ENCODE data around the gene PKDCC. TPM values are rescaled to one million over a fixed set of nuclear protein-coding genes. Genes with fewer than 3 reads are reported as not detected.

The PKDCC gene, protein sequence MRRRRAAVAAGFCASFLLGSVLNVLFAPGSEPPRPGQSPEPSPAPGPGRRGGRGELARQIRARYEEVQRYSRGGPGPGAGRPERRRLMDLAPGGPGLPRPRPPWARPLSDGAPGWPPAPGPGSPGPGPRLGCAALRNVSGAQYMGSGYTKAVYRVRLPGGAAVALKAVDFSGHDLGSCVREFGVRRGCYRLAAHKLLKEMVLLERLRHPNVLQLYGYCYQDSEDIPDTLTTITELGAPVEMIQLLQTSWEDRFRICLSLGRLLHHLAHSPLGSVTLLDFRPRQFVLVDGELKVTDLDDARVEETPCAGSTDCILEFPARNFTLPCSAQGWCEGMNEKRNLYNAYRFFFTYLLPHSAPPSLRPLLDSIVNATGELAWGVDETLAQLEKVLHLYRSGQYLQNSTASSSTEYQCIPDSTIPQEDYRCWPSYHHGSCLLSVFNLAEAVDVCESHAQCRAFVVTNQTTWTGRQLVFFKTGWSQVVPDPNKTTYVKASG
- total RNA-seq (2014; rRNA removed; shearing (Covaris generic)), result 4.1 and 5.4 TPM in 2 replicates

DNA sequence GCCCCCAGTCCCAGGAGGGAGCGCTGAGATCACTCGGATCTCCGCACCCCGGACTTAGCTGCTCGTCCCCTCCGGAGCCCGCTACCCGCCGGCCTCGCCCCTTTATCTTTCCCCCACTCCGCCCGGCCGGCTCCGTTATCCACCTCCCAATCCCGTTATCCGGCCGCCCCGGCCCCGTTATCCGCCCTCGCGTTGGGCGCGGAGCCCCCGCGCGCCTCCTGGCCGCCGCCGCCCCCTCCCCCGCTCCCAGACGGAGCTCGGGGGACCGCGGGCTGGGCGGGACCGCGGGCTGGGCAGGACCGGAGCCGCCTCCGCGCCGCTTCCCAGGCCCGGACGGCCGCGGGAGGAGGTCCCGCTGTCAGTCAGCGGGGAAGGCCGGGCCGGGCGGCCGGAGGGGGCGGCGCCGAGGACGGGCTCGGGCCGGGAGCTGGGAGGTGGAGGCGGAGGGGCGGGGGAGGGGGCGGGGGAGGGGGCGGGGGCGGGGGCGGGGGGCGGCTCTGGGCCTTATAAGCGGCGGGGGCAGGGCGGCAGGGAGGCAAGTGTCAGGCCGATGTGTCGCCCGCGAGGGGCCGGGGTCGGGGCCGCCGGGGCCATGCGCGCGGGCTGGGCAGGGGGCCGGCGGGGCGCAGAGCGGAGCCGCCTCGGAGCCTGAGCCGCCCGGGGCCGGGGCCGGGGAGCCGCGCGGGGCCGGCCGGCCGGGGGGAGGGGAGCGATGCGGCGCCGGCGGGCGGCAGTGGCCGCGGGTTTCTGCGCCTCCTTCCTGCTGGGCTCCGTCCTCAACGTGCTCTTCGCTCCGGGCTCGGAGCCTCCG lies at the start of gene PKDCC:
Gene PKDCC, plus strand, starts transcription at position 534 of the 811 bp plus-strand sequence. Its CDS starts 179 bp downstream, at position 713.
- DNase-seq (ENCODE audit: low read depth), result peak; percentile 72

DNA sequence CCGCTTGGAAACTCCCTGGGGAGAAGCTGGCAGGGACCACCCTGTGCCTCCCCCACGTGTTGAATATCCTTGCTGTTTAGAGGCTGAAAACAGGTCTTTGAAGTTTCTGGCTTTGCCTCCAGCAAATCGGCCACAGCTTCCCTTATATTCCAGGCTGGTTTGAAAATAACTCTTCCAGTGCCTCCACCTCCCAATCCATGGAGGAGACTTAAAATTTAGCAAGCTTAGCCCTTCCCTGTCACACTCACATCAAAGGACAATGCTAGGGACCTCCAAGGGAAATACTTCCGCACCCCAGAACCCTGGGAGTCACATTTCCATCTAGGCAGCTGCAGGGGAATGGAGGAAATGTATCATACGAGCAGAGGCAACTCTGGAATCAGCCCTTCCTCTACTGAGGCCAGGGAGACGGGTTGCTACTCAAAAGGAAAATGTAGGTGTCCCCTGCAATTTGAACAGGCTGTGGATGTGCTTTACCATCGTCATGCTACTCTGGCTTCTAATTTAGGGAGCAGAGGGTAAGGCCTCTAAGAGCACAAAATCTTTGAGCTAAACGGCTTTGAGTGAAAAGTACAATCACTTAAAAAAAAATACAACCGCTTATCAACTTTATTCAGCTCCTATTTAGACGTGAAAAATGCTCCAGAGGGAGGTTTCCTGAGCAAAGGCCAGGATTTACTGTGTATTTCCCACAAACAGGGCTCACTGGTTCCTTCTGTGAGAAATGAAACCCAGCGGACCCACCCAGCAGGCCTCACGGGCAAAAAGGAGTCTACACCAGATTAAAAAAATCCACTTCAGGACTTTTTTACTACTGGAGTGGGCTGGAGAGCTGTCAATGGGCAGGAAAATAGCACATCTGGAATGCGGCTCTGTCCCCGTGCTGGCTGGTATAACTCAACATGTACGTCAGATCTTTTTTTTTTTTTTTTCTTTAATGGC lies 49.4 kb upstream of the PKDCC start:
- no peak for DNase-seq (ENCODE audit: low read depth)

DNA sequence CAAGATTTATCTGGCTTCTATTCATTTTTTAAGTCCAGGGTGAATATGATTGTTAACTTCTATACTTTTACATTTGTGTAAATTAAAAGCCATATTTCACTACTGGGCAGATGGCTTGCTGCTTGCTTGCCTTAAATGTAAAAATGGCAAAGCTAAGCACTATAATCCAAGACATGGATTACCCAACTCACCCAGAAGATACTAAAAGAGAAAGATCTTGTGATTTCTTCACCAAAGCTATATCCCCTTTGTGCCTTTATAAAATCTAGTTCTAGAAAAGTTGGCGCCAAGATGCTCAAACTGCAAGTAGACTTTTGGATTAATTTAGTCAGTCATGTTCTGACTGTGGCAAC lies 48.7 kb upstream of the PKDCC start:
- no peak for DNase-seq (ENCODE audit: low read depth)

DNA sequence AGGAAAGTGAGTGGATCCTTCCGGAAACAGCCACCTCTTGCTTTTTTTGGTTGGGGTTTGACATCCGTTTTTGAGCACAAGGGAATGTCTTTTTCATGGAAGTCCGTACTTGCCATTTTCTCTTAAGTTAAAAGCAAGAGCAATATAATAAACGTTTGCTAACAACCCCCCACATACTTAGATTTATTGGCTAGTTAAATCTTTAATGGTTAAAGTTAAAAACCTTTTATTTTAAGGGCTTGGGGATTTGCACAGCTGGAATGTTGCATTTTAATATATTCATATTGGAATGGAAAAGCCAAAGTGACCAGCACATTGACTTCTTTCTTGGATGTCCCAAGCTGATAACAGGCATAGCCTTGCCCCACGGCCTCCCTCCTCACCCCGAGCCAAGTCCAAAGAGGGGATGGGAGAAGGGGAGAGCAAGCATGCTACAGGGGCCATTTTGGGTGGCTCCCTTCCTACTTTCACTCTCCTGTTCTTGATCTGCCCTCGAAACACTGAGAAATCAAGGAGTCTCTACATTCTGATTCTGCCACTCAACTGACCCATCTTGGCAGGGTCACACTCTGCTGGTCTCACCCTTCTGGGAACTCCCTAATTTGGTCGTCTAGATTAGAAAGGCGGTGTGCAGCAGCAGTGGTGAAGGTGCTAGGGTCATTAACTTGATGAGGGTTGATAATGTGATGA lies 48.1 kb upstream of the PKDCC start:
- no peak for DNase-seq (ENCODE audit: low read depth)

DNA sequence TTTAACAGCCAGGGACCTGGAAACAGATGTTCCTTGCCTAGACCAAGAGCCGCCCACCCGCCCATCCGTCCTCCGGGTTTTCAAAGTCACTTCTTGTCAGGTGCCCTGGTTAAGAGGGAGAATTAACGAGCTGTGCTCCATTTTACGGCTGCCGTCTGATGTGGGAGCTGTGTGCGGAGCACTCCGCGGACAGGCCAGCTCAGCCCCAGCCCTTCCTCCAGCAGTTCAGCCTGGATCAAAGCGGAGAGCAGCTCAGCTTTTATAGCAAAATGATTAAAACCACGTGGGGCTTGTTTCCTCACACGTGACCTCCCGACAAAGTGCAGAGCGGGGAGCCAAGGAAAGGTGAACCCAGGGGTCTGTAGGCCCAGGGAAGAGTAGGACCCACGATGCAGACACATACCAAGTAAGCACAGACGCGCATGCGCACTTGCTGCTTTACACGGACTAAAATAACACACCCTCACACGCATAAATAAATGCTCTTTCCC lies 46.1 kb upstream of the PKDCC start:
- no peak for DNase-seq (ENCODE audit: low read depth)

DNA sequence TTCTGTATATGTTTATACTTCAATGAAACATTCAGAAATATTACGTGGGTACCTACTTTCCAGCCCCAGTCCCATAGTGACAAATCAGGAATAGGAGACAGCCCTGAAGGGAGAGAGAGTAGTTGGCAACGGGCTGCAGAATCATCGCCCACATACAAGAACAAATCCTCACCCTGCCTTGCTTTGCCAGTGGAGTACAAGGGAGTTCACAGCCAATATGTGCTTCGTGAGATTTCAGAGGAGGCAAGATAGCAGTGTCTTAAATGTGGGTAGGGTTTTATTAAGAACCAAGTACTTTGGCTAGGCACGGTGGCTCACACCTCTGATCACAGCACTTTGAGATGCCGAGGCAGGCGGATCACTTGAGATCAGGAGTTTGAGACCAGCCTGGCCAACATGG lies 40.3 kb upstream of the PKDCC start:
- no peak for DNase-seq (ENCODE audit: low read depth)

DNA sequence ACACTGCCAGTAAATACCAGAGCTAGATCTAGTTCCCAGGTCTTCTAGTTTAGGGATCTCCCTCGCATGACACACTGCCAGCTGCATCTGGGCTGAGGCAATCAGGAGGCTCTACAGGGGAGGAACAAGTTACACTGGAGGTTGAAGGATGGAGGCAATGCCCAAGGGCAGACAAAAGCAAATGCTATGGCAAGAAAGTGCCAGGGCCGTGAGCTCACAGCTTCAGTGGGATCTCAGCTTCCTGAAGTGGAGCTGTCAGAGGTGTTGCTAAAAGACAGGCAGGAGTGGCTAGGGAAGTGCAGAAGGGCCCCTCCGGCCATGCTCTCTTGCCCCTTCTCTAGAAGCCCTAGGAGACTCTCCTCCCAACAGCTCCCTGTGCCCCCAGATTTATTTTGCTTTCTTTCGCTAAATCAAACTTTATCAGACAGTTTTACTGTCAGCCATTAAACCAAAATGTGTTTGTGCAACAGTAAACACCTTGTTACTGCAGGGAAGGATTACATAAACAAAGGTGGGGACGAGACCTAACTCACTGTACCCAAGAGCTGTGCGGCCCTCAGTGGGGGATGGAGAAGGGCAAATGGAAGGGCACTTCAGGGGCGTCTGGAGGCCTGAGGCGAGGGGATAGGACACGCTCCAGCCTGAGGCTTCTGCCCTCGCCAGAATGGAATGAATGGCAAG lies 39.4 kb upstream of the PKDCC start:
- peak; percentile 56 for DNase-seq (ENCODE audit: low read depth)

DNA sequence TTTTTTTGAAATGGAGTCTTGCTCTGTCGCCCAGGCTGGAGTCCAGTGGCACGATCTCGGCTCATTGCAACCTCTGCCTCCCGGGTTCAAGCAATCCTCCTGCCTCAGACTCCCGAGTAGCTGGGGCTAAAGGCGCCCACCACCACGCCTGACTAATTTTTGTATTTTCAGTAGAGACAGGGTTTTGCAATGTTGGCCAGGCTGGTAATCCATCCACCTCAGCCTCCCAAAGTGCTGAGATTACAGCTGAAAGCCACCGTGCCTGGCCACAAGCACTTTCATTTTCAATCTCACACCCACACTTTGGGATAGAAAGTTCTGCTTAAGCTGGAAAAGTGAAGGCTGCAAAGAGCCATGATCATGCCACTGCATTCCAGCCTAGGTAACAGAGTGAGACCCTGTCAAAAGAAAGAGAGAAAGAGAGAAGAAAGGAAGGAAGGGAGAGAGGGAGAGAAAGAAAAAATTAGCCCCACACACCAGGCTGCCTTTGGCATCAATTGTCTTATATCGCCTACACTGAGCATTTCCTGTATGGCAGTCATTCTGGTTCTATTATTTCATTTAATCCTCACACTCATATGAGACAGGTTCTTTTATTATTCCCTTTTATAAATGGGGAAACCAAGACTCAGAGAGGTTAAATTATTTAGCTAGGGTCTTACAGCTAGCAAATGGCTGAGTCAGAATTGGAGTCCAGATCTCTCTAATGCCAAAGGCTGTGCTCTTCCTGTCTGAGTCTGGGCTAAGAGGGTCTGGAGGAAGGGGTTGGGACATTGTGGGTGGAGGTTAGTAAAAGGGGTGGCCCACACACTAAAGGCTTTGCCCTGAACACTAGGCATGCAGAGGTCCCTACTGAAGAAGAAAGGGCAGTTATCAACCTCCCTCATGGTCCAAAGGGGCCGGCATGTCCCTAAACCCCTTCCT lies 37.9 kb upstream of the PKDCC start:
- DNase-seq (ENCODE audit: low read depth), result no peak

DNA sequence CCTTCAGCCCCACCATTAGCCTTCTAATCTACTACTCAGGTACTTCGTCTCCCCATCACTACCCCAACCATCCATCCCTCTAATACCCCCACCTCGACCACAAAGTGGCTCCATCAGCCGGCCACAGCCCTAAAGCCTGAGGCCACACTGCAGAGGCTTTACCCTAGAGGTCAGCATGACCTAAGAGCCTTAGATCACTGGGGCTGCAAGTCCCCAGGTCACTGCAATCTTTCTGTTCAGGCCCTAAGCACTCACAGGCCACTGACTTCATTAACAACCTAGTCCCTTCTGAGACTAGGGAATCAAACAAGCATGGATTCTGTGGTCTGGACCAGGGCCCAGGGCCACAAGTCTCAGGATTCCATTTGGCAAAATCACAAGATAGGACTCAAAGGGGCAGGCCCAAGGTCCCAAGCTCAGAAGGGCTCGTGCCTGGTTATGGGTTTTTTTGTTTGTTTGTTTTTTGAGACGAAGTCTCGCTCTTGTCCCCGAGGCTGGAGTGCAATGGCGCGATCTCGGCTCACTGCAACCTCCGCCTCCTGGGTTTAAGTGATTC lies 37.0 kb upstream of the PKDCC start:
- peak; percentile 97 for DNase-seq (ENCODE audit: low read depth)

DNA sequence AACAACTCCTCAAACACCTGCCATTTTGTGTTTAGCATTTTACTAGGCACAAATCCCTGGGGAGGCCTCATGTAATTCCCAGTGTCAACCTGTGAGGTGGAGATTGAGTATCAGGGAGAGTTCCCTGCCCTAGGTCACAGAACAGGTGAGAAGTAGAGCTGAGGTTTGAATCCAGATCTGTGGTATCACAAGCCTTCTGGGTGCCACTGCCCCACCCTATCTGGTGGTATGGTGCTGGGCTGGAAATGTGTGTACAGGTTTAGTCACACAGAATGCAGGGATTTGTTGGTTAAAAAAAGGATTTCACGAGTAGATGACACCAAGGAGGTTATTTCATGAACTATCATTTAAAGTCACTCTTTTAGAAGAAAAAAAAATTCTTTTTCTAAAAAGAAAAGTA lies 35.7 kb upstream of the PKDCC start:
- DNase-seq (ENCODE audit: low read depth), result no peak

DNA sequence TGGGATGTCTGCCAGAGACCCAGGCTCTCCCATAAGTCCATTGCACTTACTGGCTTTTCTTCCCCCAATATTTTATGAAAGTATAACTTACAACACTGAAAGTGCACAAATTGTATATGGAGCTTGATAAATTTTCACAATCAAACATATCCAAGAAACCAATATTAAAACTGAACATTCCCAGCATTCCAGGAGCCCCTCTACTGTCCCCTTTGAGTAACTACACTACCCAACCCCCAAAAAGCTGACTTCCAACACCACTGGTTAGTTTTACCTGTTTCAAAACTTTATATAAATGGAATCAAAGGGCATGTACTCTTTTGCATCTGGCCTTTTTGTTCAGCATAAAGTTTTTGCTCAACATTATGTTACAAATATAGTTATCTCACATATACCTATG lies 35.2 kb upstream of the PKDCC start:
- no peak for DNase-seq (ENCODE audit: low read depth)

DNA sequence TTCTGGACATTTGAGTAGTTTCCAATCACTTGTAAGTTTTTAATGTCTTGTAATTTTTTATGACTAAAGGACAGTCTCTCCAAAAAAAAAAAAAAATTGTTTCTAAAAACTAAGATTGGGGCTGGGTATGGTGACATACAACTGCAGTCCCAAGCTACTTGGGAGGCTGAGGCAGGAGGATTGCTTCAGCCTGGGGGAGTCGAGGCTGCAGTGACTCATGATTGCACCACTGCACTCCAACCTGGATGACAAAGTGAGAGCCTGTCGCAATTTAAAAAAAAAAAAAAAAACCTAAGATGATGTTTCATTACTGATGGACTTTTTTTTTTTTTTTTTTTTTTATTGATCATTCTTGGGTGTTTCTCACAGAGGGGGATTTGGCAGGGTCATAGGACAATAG lies 34.4 kb upstream of the PKDCC start:
- no peak for DNase-seq (ENCODE audit: low read depth)

DNA sequence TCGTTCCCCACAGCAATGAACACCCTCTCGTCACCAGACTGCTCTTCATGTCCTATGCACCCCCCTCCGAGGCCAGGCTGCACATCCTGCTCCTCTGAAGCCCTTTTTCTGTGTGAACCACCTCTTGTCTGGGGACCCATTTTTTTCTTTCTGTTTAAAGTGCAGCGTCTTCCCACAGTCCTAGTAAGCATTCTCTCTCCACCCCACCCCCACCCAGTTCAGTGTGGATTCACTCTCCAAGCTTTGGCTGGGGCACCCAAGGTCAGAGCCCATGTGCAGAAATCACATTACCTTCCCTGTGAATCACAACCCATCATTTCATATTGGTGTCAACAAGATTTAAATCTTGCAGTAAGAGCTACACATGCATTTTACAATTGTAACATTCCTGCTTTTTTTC lies 26.4 kb upstream of the PKDCC start:
- DNase-seq (ENCODE audit: low read depth), result peak; percentile 64

DNA sequence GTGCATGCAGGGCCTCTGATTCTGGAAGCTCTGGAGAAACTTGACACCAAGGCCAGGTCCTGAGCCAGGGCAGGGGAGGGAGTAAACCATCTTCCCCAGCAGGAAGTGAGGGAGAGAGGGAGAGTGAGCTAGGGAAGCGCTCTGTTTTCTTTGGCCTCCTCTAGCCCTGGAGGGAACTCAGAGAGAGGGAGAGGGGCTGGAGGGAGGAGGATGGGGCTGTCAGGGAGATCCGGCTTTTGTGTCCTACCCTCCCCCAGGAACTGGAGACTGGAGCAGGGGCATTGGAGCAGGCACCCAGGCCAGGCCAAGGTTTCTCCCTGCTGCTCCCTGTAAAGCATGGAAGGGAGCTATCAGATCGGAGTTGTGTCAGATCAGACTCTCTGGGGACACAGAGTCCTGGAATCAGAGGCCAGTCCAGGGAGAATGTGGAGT lies 22.7 kb upstream of the PKDCC start:
- DNase-seq (ENCODE audit: low read depth), result peak; percentile 58

DNA sequence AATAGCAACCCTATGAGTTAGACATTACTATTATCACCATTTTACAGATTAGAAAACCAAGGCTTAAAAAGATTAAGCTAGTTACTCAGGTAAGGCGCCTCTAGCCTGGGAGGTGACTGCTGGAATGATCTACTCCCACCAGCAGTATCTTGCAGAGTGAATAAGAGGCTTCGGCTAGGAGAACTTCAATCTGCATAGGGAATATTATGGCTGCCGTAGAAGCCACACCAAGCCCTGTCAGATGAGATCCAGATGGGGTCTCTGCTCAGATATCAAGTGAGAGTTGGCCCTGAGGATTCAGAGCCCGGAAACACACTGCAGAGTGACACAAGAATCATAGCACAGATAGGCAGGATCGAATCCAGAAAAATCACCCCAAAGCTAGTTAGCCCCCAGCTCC lies 21.5 kb upstream of the PKDCC start:
- no peak for DNase-seq (ENCODE audit: low read depth)

DNA sequence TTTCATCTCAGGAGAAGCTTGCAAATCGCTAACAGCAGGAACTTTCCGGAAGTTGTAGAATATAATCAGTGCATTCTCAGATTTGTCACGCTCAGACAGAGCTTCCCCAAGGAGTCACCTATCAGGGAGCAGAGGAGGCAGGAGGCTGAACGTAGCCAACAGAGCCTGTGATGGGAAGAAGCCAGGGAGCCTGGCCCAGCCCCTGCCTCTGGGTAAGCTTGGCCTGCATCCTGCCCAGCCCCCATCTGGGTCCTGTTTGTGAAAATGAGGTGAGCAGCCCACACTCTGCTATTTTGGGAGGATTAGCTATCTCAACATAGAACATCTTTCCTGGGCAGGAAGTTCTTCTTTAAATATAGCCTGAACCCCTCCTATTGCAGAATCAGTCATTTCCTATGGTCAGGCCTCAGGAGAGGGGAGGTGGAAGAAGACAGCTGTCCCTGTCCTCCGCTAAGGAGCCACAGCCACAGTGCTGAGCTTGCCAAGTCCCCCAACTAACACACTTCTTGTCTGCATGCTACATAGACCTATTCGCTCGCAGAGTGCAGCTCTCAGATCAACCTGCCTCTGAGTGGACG lies 19.2 kb upstream of the PKDCC start:
- DNase-seq (ENCODE audit: low read depth), result no peak

DNA sequence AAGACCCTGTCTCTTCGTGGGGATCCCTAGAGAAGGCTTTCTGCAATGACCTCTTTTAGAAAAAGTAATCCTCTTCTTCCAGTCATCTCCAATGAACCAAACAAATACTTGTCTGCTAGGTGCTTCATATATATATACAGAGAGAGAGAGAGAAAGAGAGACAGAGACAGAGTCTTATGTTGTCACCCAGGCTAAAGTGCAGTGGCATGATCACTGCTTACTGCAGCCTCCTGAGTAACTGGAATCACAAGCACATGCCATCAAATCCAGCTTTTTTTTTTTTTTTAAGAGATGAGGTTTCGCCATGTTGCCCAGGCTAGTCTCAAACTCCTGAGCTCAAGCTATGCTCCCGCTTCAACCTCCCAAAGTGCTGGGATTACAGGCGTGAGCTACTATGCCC lies 18.6 kb upstream of the PKDCC start:
- no peak for DNase-seq (ENCODE audit: low read depth)

DNA sequence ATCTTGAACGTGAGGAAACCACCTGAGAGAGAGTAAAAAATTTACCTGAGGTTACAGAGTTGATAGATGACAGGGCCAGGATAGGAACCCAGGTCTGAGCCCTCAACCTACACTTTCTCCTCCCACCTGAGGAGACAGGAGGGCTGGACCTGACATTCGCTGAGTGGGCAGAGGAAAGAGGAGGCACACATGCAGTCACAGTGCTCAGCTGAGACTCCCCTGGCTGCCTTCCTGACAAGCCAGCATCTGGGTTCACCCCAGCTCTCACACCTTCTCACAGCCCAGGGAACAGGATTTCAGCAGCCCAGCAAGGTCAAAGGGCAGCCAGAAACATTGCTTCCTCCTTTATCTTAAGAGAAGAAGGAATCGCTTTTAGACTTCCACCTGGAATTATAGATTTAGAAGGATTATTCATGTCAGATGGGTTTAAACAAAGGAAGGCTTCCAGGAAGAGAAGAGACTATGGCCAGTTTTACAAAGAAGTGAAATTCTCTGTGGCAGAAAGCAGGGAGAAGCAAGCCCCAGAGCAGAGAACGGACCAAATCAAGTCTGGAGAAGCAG lies 18.1 kb upstream of the PKDCC start:
- DNase-seq (ENCODE audit: low read depth), result no peak

Data from M059J (cell line).